Thymus (tissue), 11 donors: ENCODE results near the gene IMMP2L. TPM values are rescaled to one million over a fixed set of nuclear protein-coding genes. Genes with fewer than 3 reads are reported as not detected.
A peak's percentile ranks its signal among the peaks of the same experiment; 100 is the strongest.

Experiments used
- DNase-seq, 9 donors: peaks; one replicate each; pipeline ENCODE4 v3.0.0-alpha.2; 2013; ENCODE audit warnings: low spot score in 9 of 9, low read depth in 6 of 9, missing footprints in 1 of 9
- H3K27ac ChIP-seq, 2 donors: one replicate each; pipeline ENCODE4 v1.5.1; 2013; ENCODE audit warnings: control low read depth in 1 of 2, low read depth in 1 of 2, low read length in 1 of 2, mild to moderate bottlenecking in 1 of 2, moderate library complexity in 1 of 2
- H3K27me3 ChIP-seq, 2 donors: one replicate each; pipeline ENCODE4 v1.5.1; 2013; ENCODE audit warnings: low read length in 1 of 2; ENCODE audit not compliant: control insufficient read depth in 2 of 2, insufficient read depth in 1 of 2
- H3K36me3 ChIP-seq, 2 donors: one replicate each; pipeline ENCODE4 v1.5.1; 2013; ENCODE audit warnings: low read length in 1 of 2, mild to moderate bottlenecking in 1 of 2, moderate library complexity in 1 of 2; ENCODE audit not compliant: control insufficient read depth in 2 of 2, insufficient read depth in 2 of 2
- H3K4me1 ChIP-seq, 2 donors: one replicate each; pipeline ENCODE4 v1.5.1; 2013; ENCODE audit warnings: low read length in 2 of 2; ENCODE audit not compliant: control insufficient read depth in 2 of 2, insufficient read depth in 2 of 2
- H3K4me3 ChIP-seq, 2 donors: one replicate each; pipeline ENCODE4 v1.5.1; 2013; ENCODE audit warnings: low read length in 2 of 2, control low read depth in 1 of 2, mild to moderate bottlenecking in 1 of 2
- H3K9me3 ChIP-seq, 2 donors: one replicate each; pipeline ENCODE4 v1.5.1; 2013; ENCODE audit warnings: low read length in 1 of 2, mild to moderate bottlenecking in 1 of 2; ENCODE audit not compliant: control insufficient read depth in 2 of 2, insufficient read depth in 1 of 2
- WGBS: extraction: QIAGEN DNeasy Blood & Tissue Kit; methylation state at CpG from one replicate; pipeline ENCODE4 v1.1.7; 2013; 5-methylcytosine and 5-hydroxymethylcytosine counted together
- polyA plus RNA-seq: library from polyadenylated mRNA; stranded (reverse); fragments of 200-250 nt; gene quantifications from one replicate; pipeline ENCODE4 v1.2.3, GENCODE V29; 2013
- total RNA-seq: library from RNA; stranded (reverse); fragments of 120-200 nt; gene quantifications from one replicate; pipeline ENCODE4 v1.2.4, GENCODE V29; 2013
- donor health status: healthy.

IMMP2L gene
- total and polyA plus RNA-seq, 2 donors = 11.0 to 12.8 TPM

GRCh38 chr7:111532625-111533024 is 29.7 kb downstream of the IMMP2L start:
- H3K9me3 ChIP-seq = no peaks in the 10 kb centered on the region
- no peaks in the 10 kb centered on the region for H3K27me3 ChIP-seq
- no peak overlapping the region for H3K27ac ChIP-seq
- no peak for DNase-seq
- no peaks in the 10 kb centered on the region for H3K36me3 ChIP-seq
- no peak overlapping the region for H3K4me3 ChIP-seq
- H3K4me1 ChIP-seq = no peaks in the 10 kb centered on the region

- Histone ChIP-seq H3K4me3 (no peak overlapping the region), H3K4me1 (no peaks in the 10 kb centered on the region), H3K27me3 (no peaks in the 10 kb centered on the region), H3K27ac (no peak overlapping the region), H3K9me3 (no peaks in the 10 kb centered on the region), H3K36me3 (no peaks in the 10 kb centered on the region)
- 97% methylated on average over 3 of the region's 3 CpGs for WGBS
- no peak for DNase-seq
Measured at GRCh38 chr7:111531993-111532392, 30.3 kb downstream of the IMMP2L start.

GRCh38 chr7:111530356-111530668 is 32.0 kb downstream of the IMMP2L start:
- H3K4me3 ChIP-seq = no peak overlapping the region
- H3K36me3 ChIP-seq = no peaks in the 10 kb centered on the region
- no peaks in the 10 kb centered on the region for H3K4me1 ChIP-seq
- no peaks in the 10 kb centered on the region for H3K9me3 ChIP-seq
- no peak for DNase-seq
- H3K27ac ChIP-seq = no peak overlapping the region
- no peaks in the 10 kb centered on the region for H3K27me3 ChIP-seq

DNA sequence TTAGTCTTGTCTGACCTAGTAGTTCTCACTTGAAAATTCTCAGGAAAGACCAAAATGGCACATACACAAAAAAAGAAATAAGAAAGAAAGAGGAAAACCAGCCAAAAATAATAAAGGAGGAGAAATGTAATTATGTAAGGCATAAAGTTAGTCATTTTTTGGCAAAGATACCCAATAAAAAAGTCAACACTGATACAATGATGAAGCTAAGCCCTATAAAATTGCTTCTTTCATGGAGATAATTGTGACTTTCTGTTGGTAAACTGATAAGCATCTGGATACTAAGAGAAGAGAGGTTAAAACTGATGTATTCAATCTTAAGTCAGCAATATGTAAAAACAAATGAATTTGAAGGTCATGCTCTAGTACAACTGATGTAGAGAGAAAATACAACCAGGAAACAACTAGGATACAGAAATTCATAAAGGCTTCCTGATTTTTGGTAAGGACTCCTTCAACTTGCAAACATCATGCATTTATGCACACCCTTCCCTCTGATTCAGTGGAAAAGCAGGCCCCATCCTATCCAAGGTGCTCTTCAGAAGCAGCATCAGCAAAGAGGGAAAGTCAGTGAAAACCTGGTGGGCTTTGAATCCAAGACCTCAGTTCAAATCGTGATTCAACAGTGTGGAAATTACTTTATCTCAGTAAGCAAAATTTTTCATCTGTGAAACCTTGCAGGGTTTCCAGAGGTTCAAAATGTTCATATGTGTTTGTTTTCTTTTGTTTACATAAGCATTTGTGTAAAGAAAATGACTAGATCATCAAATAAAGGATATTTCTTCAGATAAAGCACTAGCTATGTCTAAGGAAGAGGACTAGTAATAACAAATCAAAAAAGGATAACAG is 32.6 kb downstream of the IMMP2L start:
- H3K9me3 ChIP-seq = no peaks in the 10 kb centered on the region
- no peak overlapping the region for H3K4me3 ChIP-seq
- no peak for DNase-seq
- H3K27ac ChIP-seq = no peak overlapping the region
- no peaks in the 10 kb centered on the region for H3K36me3 ChIP-seq
- 96% methylated on average over 1 of the region's 1 CpG for WGBS
- H3K27me3 ChIP-seq = no peaks in the 10 kb centered on the region
- no peaks in the 10 kb centered on the region for H3K4me1 ChIP-seq

DNA sequence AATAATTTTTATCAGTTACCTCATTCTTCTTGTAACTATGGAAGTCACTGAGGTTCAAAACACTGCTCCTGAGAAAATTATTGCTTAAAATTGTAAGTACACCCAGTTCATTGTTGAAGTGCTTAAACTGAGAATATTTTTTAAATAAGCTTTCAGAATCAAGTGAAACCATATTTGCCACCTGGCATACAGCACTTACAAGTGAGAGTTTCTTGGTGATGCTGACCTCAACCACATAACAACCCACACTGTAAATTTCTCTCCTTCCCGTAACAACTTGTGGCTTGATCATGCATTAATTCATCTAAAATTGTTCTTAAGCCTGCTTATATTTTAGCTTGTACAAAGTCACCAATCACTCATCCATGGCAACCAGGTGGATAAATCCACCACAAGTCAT is 34.0 kb downstream of the IMMP2L start:
- no peaks in the 10 kb centered on the region for H3K36me3 ChIP-seq
- no peaks in the 10 kb centered on the region for H3K4me1 ChIP-seq
- peak in 3 of 9 donors; percentile 5 to 38 (median 7) for DNase-seq
- H3K4me3 ChIP-seq = no peak overlapping the region
- no peak overlapping the region for H3K27ac ChIP-seq
- H3K9me3 ChIP-seq = no peaks in the 10 kb centered on the region
- no peaks in the 10 kb centered on the region for H3K27me3 ChIP-seq
- 22% methylated on average over 1 of the region's 1 CpG for WGBS

DNA sequence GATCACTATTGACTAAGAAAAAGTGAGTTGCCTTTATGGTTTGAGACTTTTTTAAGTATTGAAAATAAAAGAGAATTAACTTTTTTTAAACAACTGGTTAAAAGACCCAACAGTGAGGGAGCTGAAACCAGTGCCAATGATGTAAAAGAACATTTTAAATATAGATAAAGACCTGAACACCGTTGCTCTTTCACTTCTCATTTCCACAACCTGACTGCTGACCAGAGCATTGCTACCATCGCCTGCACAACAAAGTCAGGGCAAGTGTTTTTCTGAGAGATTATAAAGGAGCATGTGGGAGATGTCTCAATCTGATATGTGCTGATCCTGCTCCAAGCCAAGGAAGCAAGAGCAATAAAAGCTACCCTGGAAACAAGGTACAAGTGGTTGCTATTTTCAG is 34.7 kb downstream of the IMMP2L start:
- H3K27me3 ChIP-seq = no peaks in the 10 kb centered on the region
- no peak overlapping the region for H3K27ac ChIP-seq
- no peaks in the 10 kb centered on the region for H3K4me1 ChIP-seq
- 47% methylated on average over 2 of the region's 2 CpGs for WGBS
- no peak overlapping the region for H3K4me3 ChIP-seq
- no peaks in the 10 kb centered on the region for H3K9me3 ChIP-seq
- no peaks in the 10 kb centered on the region for H3K36me3 ChIP-seq
- DNase-seq = no peak

- no peak for DNase-seq
- no peak overlapping the region for H3K4me3 ChIP-seq
- H3K27ac ChIP-seq = no peak overlapping the region
- 98% methylated on average over 1 of the region's 1 CpG for WGBS
- no peaks in the 10 kb centered on the region for H3K9me3 ChIP-seq
- no peaks in the 10 kb centered on the region for H3K36me3 ChIP-seq
- H3K4me1 ChIP-seq = no peaks in the 10 kb centered on the region
- no peaks in the 10 kb centered on the region for H3K27me3 ChIP-seq
Measured at GRCh38 chr7:111525100-111525499, 37.2 kb downstream of the IMMP2L start.

DNA sequence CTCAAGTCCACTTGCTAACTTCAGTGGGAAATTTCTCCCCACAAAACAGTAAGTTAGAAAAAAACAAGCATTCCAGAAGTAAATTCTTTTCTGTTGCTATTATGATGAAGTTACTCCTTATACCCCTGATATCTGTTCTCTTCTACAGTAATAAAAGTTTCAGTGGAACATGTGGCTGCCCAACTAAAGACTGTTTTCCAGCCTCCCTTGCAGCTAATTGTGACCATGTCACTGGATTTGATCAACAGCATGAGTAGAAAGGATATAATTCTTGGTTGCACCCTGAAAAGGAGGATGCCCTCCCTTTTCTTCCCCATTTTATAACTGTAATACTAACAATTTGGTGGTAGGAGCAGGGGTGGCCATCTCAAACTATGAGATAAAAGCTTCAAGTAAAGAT is 40.6 kb downstream of the IMMP2L start:
- Histone ChIP-seq H3K4me3 (no peak overlapping the region), H3K4me1 (no peaks in the 10 kb centered on the region), H3K27ac (no peak overlapping the region), H3K36me3 (no peaks in the 10 kb centered on the region), H3K9me3 (no peaks in the 10 kb centered on the region), H3K27me3 (no peaks in the 10 kb centered on the region)
- no peak for DNase-seq

- no peak for DNase-seq
- Histone ChIP-seq H3K27me3 (no peaks in the 10 kb centered on the region), H3K4me1 (no peaks in the 10 kb centered on the region), H3K36me3 (no peaks in the 10 kb centered on the region), H3K27ac (no peak overlapping the region), H3K4me3 (no peak overlapping the region), H3K9me3 (no peaks in the 10 kb centered on the region)
- 95% methylated on average over 2 of the region's 2 CpGs for WGBS
Measured at GRCh38 chr7:111518264-111518663, 44.0 kb downstream of the IMMP2L start.
